GM19395 (cell line): ENCODE data around the gene SERPINE2.
"Not testable (repeated sequence)": the region's sequence is repeated elsewhere in the genome, so short reads cannot be mapped to it uniquely, and the experiment has no call there.

ENCODE experiments used
- ATAC-seq: cut with Tn5 transposase; IDR thresholded peaks from one replicate; pipeline ENCODE4 v1.9.1; 2021; ENCODE audit warnings: mild to moderate bottlenecking, moderate library complexity; ENCODE audit not compliant: unreplicated experiment

The SERPINE2 gene

DNA sequence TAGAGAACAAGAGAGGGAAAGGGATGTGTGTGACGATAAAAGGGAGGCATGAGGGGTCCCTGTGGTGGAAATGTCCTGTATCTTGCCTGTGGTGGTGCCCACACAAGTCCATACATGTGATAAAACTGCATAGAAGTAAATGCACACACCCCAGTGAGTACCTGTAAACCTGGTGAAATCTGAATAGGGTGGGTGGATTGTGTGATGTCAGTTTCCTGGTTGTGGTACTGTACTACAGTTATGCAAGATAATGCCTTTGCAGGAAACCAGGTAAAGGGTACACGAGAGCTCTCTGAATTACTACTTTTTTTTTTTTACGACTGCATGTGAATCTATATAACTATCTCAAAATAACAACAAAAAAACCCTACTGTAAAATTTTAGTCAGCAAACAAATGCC, 22.1 kb downstream of the SERPINE2 start:
- ATAC-seq: no peak

DNA sequence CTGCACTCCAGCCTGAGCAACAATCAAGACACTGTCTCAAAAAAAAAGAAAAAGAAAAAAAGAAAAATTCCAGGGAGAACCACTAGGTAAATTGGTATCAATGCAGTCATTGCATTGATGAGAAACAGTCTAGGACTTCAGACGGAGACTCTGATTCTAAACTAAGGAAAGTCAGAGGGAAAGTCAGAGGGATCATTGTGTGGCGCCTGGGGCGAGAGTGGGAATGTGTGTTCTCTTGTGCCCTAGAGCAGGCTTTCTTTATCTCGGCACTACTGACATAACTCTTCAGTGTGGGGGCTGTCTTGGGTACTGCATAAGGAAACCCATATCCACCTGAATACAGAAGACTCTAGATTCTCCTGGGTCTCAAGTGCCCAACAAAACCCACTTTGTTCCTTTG, 24.8 kb downstream of the SERPINE2 start:
- no peak for ATAC-seq

DNA sequence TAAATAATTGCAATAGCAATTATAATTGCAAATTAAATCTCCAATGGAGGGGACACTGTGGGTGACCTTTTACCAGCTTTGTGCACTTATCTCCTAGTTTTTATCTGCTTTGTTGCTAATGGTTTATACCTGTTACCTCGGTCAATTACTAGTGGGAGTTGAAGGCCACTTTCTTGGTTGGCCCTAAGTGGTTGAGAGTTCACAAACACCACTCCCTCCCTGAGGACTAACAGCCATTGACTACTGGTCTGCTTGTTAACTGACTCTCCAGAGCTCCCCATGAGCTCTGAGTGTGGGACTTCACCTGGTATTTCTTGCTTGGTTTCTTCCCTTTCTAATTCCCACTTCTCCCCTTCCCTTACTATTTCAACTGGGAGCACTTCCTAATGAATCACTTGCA, 27.2 kb downstream of the SERPINE2 start:
- ATAC-seq: no peak

DNA sequence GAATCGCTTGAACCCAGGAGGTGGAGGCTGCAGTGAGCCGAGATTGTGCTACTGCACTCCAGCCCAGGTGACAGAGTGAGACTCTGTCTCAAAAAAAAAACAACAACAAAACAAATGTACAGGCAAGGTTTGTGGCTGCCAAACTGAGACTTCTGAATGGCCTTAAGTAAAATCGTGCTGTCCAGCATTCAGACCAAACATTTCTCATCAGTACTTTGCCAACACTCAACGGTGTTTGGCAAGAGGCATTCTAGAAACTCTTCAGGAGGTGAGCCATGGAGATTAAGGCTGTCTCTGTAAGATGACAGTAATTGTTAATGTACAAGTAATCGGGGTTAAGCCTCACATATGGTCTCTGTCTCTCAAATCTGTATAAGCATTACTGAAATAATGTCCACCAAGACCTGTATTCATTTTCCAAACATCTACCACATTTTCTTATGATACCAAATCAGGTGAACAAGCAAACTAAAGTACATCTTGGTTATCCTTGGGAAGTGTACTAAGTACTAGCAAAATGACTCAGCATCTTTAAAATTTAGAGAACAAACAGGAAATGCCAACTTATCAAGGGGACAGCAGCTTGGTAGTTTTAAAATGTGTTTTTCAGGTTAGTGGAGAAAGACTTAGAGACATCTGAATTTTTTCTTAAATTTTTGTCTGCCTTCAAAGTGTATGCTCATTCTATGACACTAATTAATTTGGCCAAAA, 29.3 kb downstream of the SERPINE2 start:
- ATAC-seq: no peak

DNA sequence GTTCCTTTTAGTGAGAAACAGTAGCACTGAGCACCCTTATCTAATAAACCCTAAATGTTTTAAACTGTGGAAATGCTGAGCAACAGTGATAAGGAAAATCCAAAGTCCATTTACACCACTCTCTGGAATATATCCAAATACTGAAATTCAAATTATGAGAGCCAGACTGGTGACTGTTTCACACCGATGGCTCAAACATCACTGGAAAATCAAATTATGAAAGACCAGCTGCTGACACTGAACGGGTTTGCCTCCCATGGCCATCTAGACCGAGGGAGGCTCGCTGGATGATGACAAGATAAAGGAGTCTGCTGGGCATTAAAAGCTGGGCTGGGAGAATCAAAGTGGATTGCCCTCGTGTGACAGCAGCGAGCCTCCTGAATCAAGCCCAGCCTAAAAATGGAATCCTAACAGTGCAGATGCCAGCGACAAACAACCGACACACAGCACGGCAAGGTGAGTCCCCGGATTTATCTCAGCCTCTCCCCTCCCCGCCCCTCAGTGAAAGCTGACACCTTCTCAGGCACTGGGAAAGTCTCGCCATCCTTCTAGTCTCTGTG, 30.3 kb downstream of the SERPINE2 start:
- ATAC-seq: no peak

DNA sequence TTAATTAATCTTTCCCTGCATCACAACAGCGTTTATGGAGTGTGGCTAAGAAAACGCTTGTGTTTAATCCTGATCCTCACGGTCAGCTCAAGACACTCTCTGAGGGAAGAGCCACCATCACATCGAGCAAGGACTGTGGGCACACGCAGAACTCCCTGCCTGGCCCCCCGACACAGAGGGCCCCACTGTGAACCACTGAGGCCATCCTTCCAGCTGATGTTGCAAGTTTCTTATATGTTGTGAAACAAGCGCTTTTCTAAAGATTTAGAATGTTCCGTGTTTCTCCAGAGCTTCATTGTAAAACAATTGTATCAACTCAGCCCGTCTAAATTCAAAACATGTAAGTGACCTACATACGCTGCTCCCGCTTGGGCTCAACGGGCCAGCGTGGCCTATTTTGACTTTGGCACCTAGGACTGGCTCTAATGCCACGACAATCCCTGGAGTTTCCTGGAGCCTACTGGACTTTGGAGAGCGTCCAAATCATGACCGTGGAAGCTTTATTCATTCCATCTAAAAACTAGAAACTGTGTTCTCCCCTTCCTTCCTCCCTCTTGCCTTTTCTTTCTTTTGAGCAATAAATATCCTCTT, 34.9 kb downstream of the SERPINE2 start:
- ATAC-seq: no peak

DNA sequence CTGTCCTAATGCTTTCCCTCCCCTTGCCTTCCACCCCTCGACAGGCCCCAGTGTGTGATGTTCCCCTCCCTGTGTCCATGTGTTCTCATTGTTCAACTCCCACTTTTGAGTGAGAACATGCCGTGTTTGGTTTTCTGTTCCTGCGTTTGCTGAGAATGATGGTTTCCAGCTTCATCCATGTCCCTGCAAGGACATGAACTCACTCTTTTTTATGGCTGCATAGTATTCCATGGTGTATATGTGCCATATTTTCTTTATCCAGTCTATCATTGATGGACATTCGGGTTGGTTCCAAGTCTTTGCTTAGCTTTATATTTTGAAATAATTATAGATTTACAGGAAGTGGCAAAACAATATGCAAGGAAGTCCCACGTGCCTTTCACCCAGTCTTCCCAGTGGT, 38.4 kb downstream of the SERPINE2 start:
- ATAC-seq: not testable (repeated sequence)

DNA sequence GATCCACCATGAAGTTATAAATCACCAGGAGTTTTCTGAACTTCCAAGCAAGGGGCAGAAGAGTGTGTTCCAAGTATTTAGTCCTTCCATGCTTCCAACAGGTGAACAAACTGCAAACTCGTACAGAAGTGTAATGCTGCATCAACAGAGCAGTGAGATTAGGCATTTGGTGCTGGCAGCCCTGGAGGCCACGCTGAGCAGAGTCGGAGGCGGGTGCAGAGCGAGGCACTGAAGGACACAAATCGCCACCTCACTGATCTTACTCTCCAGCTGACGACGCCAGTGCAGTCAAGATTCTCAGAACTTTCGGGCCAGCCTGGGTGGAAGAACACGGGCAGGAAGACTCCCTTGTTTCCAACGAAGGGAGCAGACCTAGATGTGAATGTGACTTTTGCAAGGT, 39.2 kb downstream of the SERPINE2 start:
- ATAC-seq: no peak

DNA sequence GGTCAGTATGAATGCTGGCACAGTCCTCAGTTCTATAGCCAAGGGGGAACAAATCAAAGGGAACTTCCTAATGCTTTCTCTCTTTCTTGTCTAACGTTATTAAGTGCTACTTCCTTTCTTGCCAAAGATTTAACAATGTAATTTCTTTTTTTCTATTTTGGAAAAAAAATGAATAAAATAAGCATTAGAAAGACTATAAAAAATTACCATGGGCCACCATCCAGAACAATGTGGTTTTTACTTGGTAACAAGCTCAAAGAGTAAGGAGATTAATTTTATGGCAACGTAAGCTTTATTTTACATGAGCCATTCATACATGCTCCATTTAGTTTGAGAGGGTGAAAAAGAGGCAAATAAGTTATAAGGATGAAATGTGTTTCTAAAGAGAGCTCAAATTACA, 40.1 kb downstream of the SERPINE2 start:
- no peak for ATAC-seq

DNA sequence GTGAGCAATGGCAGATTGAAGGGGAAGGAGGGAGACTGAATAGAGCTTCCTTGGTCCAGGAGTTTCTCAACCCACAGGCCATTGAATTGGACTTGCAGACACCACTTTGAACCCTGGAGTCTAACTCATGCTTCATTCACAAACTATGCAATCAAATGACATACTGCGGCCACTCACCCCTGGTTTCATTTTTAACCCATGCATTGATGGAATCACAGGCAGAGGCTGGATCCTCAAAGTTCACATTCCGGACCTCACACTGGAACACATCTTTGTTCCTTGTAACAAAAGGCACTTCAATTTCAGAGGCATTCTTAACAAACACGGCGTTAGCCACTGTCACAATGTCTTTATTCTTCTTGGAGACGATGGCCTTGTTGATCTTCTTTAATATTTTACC, 41.1 kb downstream of the SERPINE2 start:
- ATAC-seq: no peak

DNA sequence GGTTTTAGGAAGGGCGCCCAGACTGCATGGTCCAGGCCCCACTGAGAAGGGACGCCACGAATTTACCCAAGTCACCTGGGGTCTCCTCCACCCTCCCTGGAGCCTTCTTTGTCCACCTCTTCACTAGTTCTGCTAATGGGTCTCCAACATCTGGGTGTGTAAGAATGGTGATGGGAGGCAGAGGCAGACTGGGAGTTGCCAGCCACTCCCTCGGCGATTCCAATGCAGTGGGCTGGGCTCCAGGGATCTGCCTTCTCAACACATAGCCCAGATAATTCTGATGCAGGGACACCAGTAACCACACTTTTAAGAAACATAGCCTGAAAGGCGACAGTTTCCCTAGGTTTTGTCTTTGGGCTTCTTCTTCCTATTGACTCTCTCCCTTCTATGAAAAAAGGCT, 42.7 kb downstream of the SERPINE2 start:
- no peak for ATAC-seq

DNA sequence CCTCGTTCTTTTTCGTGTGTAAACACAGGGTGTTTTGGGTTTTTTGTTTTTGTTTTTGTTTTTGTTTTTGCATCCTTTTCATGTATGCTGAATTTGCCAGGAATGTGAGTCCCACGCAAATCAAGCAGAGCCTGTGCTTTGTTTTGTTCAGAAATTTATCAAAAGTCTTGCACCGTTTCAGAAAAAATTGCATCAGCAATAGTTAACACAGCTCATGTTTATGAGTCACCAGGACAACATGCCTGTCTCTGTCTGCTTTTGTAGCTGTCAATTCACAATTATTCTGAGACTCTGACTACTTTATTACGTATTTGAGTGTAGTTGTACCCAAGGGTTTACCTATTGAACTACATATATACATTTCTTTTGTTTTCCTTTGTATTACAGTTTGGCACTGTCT, 43.5 kb downstream of the SERPINE2 start:
- no peak for ATAC-seq

DNA sequence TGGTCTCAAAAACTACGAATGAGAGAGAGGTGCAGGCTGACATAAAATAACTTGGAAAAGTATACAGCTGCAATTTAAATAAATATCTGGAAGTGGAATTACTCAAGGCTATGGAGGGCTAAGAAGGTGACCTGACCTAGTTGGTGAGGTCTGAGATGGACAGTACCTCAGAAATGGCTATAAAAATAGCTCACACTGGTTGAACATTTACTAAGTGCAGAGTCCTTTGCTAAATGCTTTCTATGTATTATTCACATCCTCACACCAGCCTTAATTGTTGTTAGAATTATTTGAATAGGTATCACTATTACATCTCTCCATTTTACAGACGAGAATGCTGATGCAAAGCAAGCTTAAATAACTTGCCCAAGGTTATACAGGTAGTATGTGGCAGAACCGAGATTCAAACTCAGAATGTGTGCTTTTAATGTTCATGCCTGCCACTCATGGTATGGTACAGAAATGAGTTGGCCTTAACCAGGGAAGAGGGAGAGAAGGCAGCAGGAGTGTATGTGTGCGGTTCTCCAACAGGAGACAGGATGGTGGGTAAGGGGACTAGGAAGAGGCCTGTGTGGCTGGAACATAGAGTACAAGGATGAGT, 44.4 kb downstream of the SERPINE2 start:
- no peak for ATAC-seq

DNA sequence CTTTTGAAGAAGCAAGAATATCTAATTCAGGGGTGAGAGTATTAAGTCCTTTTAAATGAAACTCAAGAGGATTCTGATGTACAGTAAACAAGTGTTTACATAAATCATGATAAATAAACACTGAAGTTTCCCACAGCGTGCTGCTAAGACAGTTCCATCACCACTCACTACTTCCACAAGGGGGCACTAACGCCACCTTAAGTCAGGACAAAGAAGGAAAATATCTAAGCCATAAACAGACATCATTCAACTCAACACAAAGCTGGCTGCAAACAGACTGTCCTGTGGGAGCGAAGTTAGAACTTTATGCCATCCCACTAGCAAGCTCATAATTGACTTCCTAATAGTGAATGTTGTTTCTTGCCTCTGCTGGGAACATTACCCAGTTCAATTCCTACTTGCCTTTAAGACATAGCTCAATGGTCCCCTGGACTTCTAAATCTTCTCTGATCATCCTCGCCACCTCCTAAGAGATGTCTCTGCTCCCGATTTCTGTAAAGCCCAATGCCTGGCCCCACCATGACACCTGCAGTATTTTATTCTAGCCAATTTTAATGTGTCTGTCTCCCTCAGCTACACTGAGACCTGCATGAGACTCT, 45.4 kb downstream of the SERPINE2 start:
- peak; percentile 88 for ATAC-seq

DNA sequence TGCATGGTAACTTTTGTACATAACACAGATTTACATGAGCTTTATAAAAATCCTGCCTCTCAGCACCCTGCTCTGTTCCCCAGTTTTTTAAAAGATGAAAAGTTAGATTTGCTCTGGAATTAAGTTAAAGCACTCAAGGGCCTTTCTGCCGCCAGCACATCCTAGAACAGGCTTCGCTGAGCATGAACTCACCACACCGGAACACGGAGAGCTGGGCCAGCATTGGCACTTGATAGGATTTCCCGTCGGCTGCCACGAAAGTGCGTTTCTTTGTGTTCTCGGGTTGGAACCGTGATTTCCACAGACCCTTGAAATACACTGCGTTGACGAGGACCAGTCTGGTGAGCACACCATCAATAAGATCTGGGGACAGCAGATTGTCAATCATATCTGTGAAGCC, 47.5 kb downstream of the SERPINE2 start:
- ATAC-seq: no peak

DNA sequence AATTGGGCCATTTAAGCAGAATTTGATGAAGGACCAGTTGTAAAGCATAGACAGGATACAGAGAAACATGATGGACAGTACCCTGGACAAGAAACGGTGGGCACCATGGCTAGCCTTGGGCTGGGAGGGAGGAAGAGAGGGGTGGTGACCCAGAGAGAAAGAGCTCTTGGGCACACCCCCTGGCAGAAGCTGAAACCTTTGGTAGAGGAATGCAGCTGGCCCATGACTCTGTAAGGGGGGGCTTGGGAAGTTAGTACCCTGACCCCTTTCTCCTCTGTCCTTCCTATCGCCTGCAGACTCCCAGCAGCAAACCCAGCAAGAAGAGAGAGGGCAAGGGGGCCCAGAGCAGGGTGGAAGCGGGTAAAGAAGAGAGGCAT, 49.2 kb downstream of the SERPINE2 start:
- no peak for ATAC-seq

DNA sequence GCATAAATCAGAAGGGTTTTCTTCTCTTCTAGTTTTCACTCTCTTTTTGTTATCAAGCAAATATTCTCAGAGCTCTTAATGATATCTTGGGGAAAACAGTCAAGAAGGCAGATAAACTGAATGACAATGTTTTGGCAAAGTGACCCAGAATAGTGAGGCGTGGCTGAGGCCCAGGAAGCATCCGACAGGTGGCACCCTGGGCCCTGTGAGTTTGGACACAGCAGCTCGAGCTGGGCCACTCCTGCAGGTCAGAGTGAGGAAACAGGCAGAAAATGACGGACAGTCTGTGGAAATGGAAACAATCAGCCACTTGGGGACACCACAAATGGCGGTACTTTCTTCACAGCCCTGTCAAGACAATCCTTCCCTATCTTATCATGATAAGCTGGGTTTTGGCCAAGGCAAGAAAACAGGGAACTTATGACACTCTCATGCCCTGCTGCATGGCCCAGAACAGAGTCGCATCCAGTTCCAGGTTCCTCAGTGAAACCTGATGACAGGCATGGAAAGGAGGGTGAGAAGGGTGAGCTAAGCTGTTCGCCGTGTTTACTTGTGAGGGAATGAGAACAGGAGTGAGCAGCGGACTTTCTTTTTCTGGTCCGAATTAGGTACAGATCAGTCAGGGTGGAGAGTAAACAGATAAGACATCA, 49.8 kb downstream of the SERPINE2 start:
- ATAC-seq: no peak

DNA sequence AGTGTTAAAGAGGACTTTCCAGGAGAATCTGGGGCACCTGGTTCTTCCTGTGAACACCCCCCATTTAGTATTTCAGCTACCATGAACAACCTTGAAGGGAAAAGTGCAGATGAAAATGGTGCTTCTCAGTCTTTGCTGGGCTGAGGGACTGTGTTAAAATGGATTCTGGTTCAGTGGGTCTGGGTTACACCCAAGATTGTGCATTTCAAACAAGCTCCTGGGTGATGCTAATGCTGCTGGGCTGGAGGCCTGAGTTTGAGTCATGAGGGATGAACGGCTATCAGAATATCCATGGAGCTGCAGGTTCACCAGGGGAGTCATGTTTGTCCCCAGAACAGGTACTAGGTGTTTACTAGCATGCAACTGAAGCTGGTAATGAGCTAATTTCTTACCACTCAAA, 57.8 kb downstream of the SERPINE2 start:
- no peak for ATAC-seq

DNA sequence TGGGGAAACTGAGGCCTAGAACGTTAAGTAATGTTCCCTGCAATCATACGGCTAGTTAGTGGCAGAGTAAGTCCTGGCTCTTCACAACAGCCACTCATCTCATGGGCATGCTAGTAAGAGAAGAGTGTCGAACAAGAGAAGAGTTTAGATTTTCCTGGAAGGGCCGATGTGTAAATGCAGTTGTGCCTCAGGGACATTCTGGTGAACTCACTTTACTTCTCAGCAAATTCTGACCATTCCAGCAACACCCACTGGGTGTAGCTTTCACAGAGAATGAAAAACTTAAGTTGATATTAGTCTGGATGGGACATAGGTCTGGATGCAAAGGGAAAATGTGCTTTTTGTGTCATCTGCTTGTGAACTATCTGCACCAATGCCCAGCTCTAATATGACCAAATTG, 58.3 kb downstream of the SERPINE2 start:
- ATAC-seq: no peak

DNA sequence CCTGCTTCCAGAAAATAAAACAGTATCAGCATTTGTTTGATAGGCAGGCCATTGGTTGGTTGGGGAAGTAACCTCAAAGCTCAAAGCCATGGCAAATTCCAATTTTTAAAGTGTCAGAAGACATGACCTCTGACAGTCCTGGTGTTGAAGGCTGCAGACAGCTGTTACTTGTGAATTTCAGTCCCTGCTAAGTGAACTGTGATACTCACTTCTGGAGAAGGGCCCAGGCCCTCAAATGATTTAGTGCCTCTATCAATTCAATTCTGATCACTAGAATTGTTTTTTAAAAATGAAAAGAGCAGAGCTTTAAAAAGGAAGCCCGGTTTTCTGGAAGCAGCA, 58.7 kb downstream of the SERPINE2 start:
- ATAC-seq: no peak

DNA sequence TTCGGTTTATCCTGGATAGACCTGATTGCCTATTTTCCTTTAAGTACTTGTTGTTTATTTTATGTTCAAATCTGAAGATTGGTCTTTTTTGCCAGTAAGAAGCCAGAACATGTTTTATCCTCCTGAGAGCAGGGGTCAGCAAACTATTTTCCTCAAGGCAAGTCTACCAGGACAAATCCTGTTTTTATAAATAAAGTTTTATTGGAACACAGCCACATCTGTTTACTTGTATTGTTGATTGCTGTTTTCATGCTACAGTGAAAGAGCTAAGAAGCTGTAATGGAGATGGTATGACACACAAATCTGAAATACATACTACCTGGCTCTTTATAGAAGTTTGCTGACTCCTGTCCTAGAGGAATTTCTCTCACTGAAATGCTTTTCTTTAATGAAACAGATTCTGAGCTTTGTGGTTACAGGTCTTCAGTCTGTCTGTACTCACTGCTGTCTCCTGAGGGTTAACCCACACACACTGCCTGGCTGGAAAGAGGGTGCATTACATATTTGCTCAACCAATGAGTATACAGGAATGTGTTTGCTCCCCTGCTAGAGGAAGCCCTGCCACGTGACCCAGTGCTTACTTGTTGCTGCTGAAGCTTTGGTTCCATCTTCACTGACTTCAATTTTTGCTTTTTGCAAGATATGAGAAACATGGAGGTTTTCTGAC, 59.2 kb downstream of the SERPINE2 start:
- ATAC-seq: peak; percentile 61
